K562 (cell line): Measurements from ENCODE around the gene NLRX1. TPM values are rescaled to one million over a fixed set of nuclear protein-coding genes. Genes with fewer than 3 reads are reported as not detected.

ENCODE experiments used
- ARHGAP35 ChIP-seq: fragments of 450-650 bp; IDR thresholded peaks from 2 replicates; pipeline ENCODE4 v1.6.1; 2018; ENCODE audit not compliant: partially characterized antibody
- CAMTA2 ChIP-seq: fragments of 250-450 bp; sonication (Bioruptor Pico); conservative IDR thresholded peaks from 2 replicates; pipeline ENCODE4 v1.5.1; 2022
- CBX2 ChIP-seq: fragments of 200-600 bp; sonication (generic); IDR thresholded peaks from one replicate; pipeline ENCODE4 v1.6.1; 2012; ENCODE audit warnings: mild to moderate bottlenecking, low read length, inconsistent platforms; ENCODE audit not compliant: insufficient read depth, poor library complexity, severe bottlenecking
- FOXJ3 ChIP-seq: sonication (generic); formaldehyde crosslinking; IDR thresholded peaks from 2 replicates; pipeline ENCODE4 v1.4.0; 2020; ENCODE audit warnings: mild to moderate bottlenecking, missing genetic modification reagents
- GABPA ChIP-seq: fragments of 200-800 bp; sonication (Bioruptor generic); conservative IDR thresholded peaks from 2 replicates; pipeline ENCODE4 v1.6.1; 2016; ENCODE audit warnings: low read depth, missing genetic modification characterization, missing compliant biosample characterization
- GTF2E2 ChIP-seq: fragments of 200-800 bp; sonication (Bioruptor generic); IDR thresholded peaks from 2 replicates; pipeline ENCODE4 v1.6.1; 2016; ENCODE audit warnings: missing genetic modification characterization, missing compliant biosample characterization
- MAFF ChIP-seq: IDR thresholded peaks from 2 replicates; pipeline ENCODE4 v1.6.1; 2012; ENCODE audit warnings: low read length, improper control_type of control experiment
- MBD2 ChIP-seq: sonication (generic); IDR thresholded peaks from 2 replicates; pipeline ENCODE4 v1.6.1; 2016; ENCODE audit warnings: low read depth, borderline replicate concordance
- MTA1 ChIP-seq: fragments of 450-650 bp; IDR thresholded peaks from 2 replicates; pipeline ENCODE4 v1.6.1; 2017; ENCODE audit warnings: borderline replicate concordance
- NBN ChIP-seq: fragments of 450-650 bp; IDR thresholded peaks from 2 replicates; pipeline ENCODE4 v1.6.1; 2016; ENCODE audit warnings: low read depth, mild to moderate bottlenecking
- NELFE ChIP-seq: IDR thresholded peaks from 2 replicates; pipeline ENCODE4 v1.6.1; 2011; ENCODE audit warnings: mild to moderate bottlenecking; ENCODE audit not compliant: insufficient read depth, insufficient read length
- NR2F6 ChIP-seq: fragments of 450-650 bp; formaldehyde crosslinking; IDR thresholded peaks from 2 replicates; pipeline ENCODE4 v1.4.0; 2020; ENCODE audit warnings: mild to moderate bottlenecking
- POU5F1 ChIP-seq: fragments of 150-350 bp; IDR thresholded peaks from 2 replicates; pipeline ENCODE4 v1.6.1; 2014; ENCODE audit warnings: borderline replicate concordance, low read length, low read depth, mild to moderate bottlenecking; ENCODE audit not compliant: partially characterized antibody
- SAFB ChIP-seq: fragments of 200-400 bp; formaldehyde crosslinking; IDR thresholded peaks from 2 replicates; pipeline ENCODE4 v1.6.1; 2017; ENCODE audit warnings: low read depth, low read length, borderline replicate concordance
- SMARCA4 ChIP-seq: fragments of 450-650 bp; IDR thresholded peaks from 2 replicates; pipeline ENCODE4 v1.6.1; 2016
- SNRNP70 ChIP-seq: fragments of 200-400 bp; formaldehyde crosslinking; optimal IDR thresholded peaks from 2 replicates; pipeline ENCODE3; 2017; ENCODE audit warnings: low read depth, low read length
- TEAD2 ChIP-seq: fragments of 450-650 bp; IDR thresholded peaks from 2 replicates; pipeline ENCODE4 v1.6.1; 2016; ENCODE audit warnings: missing genetic modification characterization, control low read depth, missing compliant biosample characterization
- ZC3H4 ChIP-seq: sonication (generic); formaldehyde crosslinking; IDR thresholded peaks from 2 replicates; pipeline ENCODE4 v1.9.0; 2021; ENCODE audit warnings: missing genetic modification reagents, borderline replicate concordance
- ZNF134 ChIP-seq: fragments of 250-450 bp; sonication (Bioruptor Pico); conservative IDR thresholded peaks from 2 replicates; pipeline ENCODE4 v1.4.0; 2020
- ZNF3 ChIP-seq: fragments of 250-450 bp; sonication (Bioruptor Pico); IDR thresholded peaks from 2 replicates; pipeline ENCODE4 v1.5.0; 2021; ENCODE audit warnings: mild to moderate bottlenecking, moderate library complexity
- ZNF668 ChIP-seq: fragments of 250-450 bp; sonication (Bioruptor Pico); IDR thresholded peaks from 2 replicates; pipeline ENCODE4 v1.8.0; 2022; ENCODE audit warnings: mild to moderate bottlenecking, inconsistent platforms
- polyA plus RNA-seq, 8 experiments: library from polyadenylated mRNA; depleted of rRNA in 4 of 8; stranded (reverse) in 5 of 8; unstranded in 3 of 8; fragments of >200 nt; fragmentation: Nextera tagmentation in 2 of 8; fragmentation: Illumina TruSeq in 1 of 8; extraction: Ambion mirVana in 2 of 8; extraction: Trizol in 1 of 8; gene quantifications; 2 replicates each; pipeline versions ENCODE4 v1.2.1 to v1.2.3, GENCODE V29; 2011 to 2014; ENCODE audit warnings: inconsistent platforms in 1 of 8, missing spikeins in 1 of 8
- total RNA-seq, 7 experiments: library from RNA; depleted of rRNA in 6 of 7; stranded (reverse); fragments of >200 nt in 6 of 7; fragmentation: Illumina TruSeq in 2 of 7; extraction: Trizol in 2 of 7; gene quantifications; 2 replicates each; pipeline versions ENCODE4 v1.2.1 to v1.2.3, GENCODE V29; 2011 to 2021; ENCODE audit warnings: low replicate concordance in 1 of 7
- TF ChIP-seq, protein P1 (sequence below): fragments of 450-650 bp; IDR thresholded peaks from 2 replicates; pipeline ENCODE4 v1.6.1; 2016; ENCODE audit warnings: low read depth, mild to moderate bottlenecking, moderate library complexity
- TF ChIP-seq, protein P2 (sequence below), 2 experiments: fragments of 450-650 bp; IDR thresholded peaks; 2 replicates each; pipeline ENCODE4 v1.6.1; 2016
- TF ChIP-seq, protein P3 (sequence below), 2 experiments: fragments of 450-650 bp in 1 of 2; sonication (generic) in 1 of 2; formaldehyde crosslinking in 1 of 2; IDR thresholded peaks in 1 of 2; conservative IDR thresholded peaks in 1 of 2; 2 replicates each; pipeline versions ENCODE4 v1.6.1 to v1.8.1; 2016 to 2023; ENCODE audit warnings: mild to moderate bottlenecking in 2 of 2, moderate library complexity in 2 of 2, inconsistent platforms in 1 of 2, missing genetic modification reagents in 1 of 2
- TF ChIP-seq, protein P4 (sequence below): fragments of 250-450 bp; sonication (Bioruptor Pico); IDR thresholded peaks from 2 replicates; pipeline ENCODE4 v1.4.0; 2020; ENCODE audit warnings: mild to moderate bottlenecking

The NLRX1 gene
- total and polyA plus RNA-seq, 9 of the 15 experiments (the other 6 are each of a cell fraction or from before 2014, with no cell fraction given): 0.04 to 2.3 (median 0.69) TPM

DNA sequence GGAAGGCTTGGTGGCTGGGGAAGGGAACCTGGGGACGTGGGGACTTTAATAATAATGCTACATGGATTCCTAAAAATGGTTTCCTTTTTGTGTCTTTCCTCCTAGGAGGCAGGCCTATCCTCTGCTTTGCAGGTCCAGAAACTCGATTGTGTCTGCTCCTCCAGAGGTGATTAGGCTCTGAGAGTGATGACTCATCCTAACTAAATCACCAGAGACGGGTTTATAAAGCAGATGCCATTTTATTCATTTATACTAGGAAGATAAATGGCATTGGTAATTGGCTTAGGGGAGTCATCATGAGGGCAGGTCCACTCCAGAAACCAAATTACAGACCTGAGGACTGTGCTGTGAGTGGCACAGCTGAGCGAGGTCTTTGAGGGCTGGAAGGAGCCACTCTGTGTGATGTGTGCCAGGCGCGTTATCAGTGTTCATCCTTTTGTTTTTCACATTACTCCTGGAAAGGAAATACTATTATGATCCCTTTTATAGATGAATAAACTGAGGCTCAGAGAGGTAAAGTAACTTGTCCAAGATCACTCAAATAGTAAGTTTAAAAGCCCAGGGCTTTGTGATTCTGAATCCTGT is 7.1 kb downstream of the NLRX1 start (continued):
- TF ChIP-seq, protein P1, sequence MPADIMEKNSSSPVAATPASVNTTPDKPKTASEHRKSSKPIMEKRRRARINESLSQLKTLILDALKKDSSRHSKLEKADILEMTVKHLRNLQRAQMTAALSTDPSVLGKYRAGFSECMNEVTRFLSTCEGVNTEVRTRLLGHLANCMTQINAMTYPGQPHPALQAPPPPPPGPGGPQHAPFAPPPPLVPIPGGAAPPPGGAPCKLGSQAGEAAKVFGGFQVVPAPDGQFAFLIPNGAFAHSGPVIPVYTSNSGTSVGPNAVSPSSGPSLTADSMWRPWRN: no peak
- TF ChIP-seq CAMTA2 (CRISPR knock-in tag): no peak
- no peak for TF ChIP-seq GABPA (tag)
- TF ChIP-seq, protein P2, sequence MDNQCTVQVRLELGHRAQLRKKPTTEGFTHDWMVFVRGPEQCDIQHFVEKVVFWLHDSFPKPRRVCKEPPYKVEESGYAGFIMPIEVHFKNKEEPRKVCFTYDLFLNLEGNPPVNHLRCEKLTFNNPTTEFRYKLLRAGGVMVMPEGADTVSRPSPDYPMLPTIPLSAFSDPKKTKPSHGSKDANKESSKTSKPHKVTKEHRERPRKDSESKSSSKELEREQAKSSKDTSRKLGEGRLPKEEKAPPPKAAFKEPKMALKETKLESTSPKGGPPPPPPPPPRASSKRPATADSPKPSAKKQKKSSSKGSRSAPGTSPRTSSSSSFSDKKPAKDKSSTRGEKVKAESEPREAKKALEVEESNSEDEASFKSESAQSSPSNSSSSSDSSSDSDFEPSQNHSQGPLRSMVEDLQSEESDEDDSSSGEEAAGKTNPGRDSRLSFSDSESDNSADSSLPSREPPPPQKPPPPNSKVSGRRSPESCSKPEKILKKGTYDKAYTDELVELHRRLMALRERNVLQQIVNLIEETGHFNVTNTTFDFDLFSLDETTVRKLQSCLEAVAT (IDR thresholded peaks at IDR 0.05): no peak
- no peak for TF ChIP-seq CBX2
- no peak for TF ChIP-seq NELFE
- no peak for TF ChIP-seq ZNF3 (CRISPR knock-in tag)
- TF ChIP-seq NR2F6 (CRISPR knock-in tag): no peak
- no peak for TF ChIP-seq TEAD2 (tag)
- TF ChIP-seq, protein P3, sequence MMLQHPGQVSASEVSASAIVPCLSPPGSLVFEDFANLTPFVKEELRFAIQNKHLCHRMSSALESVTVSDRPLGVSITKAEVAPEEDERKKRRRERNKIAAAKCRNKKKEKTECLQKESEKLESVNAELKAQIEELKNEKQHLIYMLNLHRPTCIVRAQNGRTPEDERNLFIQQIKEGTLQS (IDR thresholded peaks at IDR 0.05): peak; percentile 97
- TF ChIP-seq, protein P3 (CRISPR knock-in tag; conservative IDR thresholded peaks at IDR 0.05): no peak
- TF ChIP-seq FOXJ3 (CRISPR knock-in tag): no peak
- no peak for TF ChIP-seq MBD2
- TF ChIP-seq SAFB: no peak
- TF ChIP-seq NBN: no peak
- no peak for TF ChIP-seq SNRNP70
- no peak for TF ChIP-seq POU5F1
- TF ChIP-seq, protein P4, sequence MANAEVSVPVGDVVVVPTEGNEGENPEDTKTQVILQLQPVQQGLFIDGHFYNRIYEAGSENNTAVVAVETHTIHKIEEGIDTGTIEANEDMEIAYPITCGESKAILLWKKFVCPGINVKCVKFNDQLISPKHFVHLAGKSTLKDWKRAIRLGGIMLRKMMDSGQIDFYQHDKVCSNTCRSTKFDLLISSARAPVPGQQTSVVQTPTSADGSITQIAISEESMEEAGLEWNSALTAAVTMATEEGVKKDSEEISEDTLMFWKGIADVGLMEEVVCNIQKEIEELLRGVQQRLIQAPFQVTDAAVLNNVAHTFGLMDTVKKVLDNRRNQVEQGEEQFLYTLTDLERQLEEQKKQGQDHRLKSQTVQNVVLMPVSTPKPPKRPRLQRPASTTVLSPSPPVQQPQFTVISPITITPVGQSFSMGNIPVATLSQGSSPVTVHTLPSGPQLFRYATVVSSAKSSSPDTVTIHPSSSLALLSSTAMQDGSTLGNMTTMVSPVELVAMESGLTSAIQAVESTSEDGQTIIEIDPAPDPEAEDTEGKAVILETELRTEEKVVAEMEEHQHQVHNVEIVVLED (CRISPR knock-in tag): no peak
- no peak for TF ChIP-seq ZNF668
- TF ChIP-seq ARHGAP35: no peak
- TF ChIP-seq ZNF134: no peak
- no peak for TF ChIP-seq GTF2E2
- peak; percentile 62; the same call in 1 of the 2 replicates for TF ChIP-seq SMARCA4
- no peak for TF ChIP-seq MTA1
- TF ChIP-seq MAFF: peak; percentile 30; the same call in 1 of the 2 replicates
- no peak for TF ChIP-seq ZC3H4 (CRISPR knock-in tag)
